Ascending aorta (tissue), 2 donors: Measurements from ENCODE around the gene GSTA4. TPM values are rescaled to one million over a fixed set of nuclear protein-coding genes. Genes with fewer than 3 reads are reported as not detected.
A peak's percentile ranks its signal among the peaks of the same experiment; 100 is the strongest.

Experiments used
- DNase-seq, 2 donors: peaks; one replicate each; pipeline ENCODE4 v3.0.0-alpha.2; 2019; ENCODE audit warnings: low spot score in 2 of 2
- H3K27ac ChIP-seq, 2 donors: fragments of 200-600 bp; sonication (generic); one replicate each; pipeline ENCODE4 v1.5.1; 2016 to 2017; ENCODE audit warnings: mild to moderate bottlenecking in 1 of 2
- H3K27me3 ChIP-seq: fragments of 200-600 bp; sonication (generic); one replicate; pipeline ENCODE4 v1.5.1; 2017
- H3K36me3 ChIP-seq, 2 donors: fragments of 200-600 bp; sonication (generic); one replicate each; pipeline ENCODE4 v1.5.1; 2016
- H3K4me1 ChIP-seq, 2 donors: fragments of 200-600 bp; sonication (generic); one replicate each; pipeline ENCODE4 v1.5.1; 2016 to 2017; ENCODE audit warnings: mild to moderate bottlenecking in 1 of 2
- H3K4me3 ChIP-seq, 2 donors: fragments of 200-600 bp; sonication (generic); one replicate each; pipeline ENCODE4 v1.5.1; 2016 to 2017; ENCODE audit warnings: mild to moderate bottlenecking in 1 of 2
- H3K9me3 ChIP-seq, 2 donors: fragments of 200-600 bp; sonication (generic); one replicate each; pipeline ENCODE4 v1.5.1; 2016
- CTCF ChIP-seq, 3 experiments: fragments of 200-600 bp in 2 of 3; fragments of 450-650 bp in 1 of 3; sonication (generic) in 2 of 3; IDR thresholded peaks; one replicate each; pipeline ENCODE4 v1.5.1; 2016 to 2019; ENCODE audit warnings: antibody characterized with exemption in 3 of 3, mild to moderate bottlenecking in 1 of 3, moderate library complexity in 1 of 3
- intact Hi-C: fragments of 100-400 bp; cut with DNase I; formaldehyde crosslinking; loops from one replicate; pipeline ENCODE4 v1.15.1; 2023
- total RNA-seq: library from RNA; depleted of rRNA; stranded (reverse); fragments of >200 nt; gene quantifications from one replicate; pipeline ENCODE4 v1.1.0, GENCODE V29; 2016

The GSTA4 gene
- total RNA-seq, 1 donor from 2014 or later = 1.7 TPM

DNA sequence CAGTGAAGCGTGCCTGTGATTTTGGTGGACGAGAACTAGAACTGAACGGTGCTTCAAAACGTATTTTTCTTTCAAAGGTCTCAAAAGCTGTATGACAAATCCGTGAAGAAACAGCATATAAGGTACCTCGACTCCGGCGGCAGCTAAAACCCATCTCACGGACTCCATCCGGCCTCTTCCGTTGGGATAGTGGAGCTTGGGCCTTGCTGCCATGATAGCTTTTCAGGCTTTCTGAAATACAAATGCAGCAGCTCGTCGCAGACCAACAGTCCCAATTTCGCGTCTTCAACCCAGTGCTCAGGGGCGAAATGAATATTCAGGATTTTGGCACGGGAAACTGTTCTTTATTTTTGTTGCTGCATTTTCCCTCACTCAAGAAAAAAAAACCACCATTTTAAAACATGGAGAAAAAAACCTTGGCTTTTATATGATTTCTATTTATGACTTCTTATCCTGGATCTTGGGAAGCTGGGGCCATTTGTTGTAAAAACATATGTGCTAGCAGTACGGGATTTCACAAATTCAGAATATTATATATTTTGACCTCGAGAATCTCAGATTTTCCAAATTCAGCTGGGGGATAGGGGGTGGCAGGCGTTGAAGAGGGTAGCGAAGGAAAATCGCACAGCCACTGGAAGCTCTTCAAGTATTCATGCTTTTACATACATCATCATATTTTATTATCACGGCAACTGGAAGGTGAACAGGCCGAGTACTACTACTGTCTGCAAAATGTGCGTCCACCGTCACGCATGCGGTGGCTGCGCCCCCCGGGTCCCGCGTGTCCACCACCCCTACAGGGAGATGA lies 849 bp downstream of the GSTA4 start:
- intact Hi-C loops = loop anchor here (2.0 to 10.0 kb wide), 10 partner anchors 322 to 661 kb away; partner anchors contain the start of genes EFHC1, ELOVL5, TMEM14A and TRAM2
- TF ChIP-seq CTCF (IDR thresholded peaks at IDR 0.05) = no peak
- peak overlapping the region; percentile 67 to 95 for H3K4me3 ChIP-seq
- H3K4me1 ChIP-seq = peaks cover 0 to 24% of the 10 kb centered on the region in 2 donors
- DNase-seq = peak in 1 of 2 donors; percentile 67
- H3K27me3 ChIP-seq = no peaks in the 10 kb centered on the region
- H3K27ac ChIP-seq = peak overlapping the region; percentile 94 to 96
- no peaks in the 10 kb centered on the region for H3K36me3 ChIP-seq
- no peaks in the 10 kb centered on the region for H3K9me3 ChIP-seq

DNA sequence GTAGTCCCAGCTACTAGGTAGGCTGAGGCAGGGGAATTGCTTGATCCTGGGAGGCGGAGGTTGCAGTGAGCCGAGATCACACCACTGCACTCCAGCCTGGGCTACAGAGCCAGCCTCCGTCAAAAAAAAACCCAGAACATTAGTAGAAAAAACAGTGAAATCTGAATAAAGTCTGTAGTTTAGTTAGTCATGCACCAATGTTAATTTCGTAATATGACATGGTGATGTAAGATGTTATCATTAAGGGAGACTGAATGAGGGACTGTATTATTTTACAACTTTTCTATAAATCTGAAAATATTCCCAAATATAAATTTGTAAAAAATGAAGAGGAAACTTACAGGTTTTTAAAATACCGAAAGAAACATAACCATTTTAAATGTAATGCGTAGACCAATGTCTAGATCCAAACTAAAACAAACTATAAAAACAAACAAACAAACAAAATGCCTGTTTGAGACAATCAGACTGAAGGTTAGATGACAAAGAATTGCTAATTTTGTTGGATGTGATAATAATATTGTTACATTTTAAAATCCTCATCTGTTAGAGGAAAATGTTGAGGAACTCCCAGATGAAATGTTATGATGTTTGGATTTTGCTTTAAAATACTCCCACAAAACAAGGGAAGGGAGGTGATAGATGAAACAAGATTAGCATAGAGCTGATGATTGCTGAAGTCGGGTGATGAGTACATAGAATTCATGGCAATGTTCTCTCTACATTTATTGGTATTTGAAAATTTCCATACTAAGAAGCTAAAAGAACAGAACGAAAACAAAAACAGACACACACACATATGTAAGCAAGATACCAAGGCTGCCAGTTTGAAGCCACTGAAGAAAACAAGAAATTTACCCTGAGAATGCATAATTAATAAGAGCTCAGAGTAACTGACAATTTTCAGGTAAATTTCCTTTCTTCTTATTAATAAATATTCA lies 1.8 kb downstream of the GSTA4 start:
- no peaks in the 10 kb centered on the region for H3K9me3 ChIP-seq
- H3K4me3 ChIP-seq = peak overlapping the region; percentile 67 to 95
- H3K27ac ChIP-seq = peak overlapping the region; percentile 94 to 96
- intact Hi-C loops = loop anchor here (2.0 to 10.0 kb wide), 9 partner anchors 268 to 662 kb away; partner anchors contain the start of genes EFHC1, TMEM14A and TRAM2
- DNase-seq = no peak
- peaks cover 0 to 24% of the 10 kb centered on the region in 2 donors for H3K4me1 ChIP-seq
- H3K27me3 ChIP-seq = no peaks in the 10 kb centered on the region
- no peaks in the 10 kb centered on the region for H3K36me3 ChIP-seq
- TF ChIP-seq CTCF (IDR thresholded peaks at IDR 0.05) = no peak

DNA sequence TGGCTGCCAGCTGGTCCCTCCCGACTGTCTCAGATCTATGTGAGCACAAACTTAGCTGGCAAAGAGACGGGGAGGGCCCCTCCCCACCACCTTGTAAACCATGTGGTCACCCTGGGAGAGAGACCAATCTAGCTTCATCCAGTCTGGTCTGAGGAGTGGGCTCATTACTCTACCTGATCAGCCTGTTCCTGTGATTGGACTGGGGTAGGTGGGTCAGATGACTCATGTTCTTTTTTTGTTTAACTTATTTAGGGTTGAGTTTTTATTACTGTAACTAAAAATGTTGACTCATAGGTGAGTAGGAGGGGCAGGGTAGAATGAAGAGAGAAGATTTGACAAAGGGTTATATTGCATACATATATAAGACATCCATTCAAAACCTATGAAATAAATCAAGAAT lies 4.7 kb downstream of the GSTA4 start:
- peak overlapping the region in 1 of 2 donors; percentile 42 for H3K27ac ChIP-seq
- intact Hi-C loops = loop anchor here (5.0 to 10.0 kb wide), 8 partner anchors 318 to 664 kb away; partner anchors contain the start of genes EFHC1, TMEM14A and TRAM2
- H3K4me3 ChIP-seq = no peak overlapping the region
- no peaks in the 10 kb centered on the region for H3K9me3 ChIP-seq
- no peak for DNase-seq
- TF ChIP-seq CTCF (IDR thresholded peaks at IDR 0.05) = no peak
- peaks cover 0 to 18% of the 10 kb centered on the region in 2 donors for H3K4me1 ChIP-seq
- H3K36me3 ChIP-seq = peaks cover 0 to 1% of the 10 kb centered on the region in 2 donors
- no peaks in the 10 kb centered on the region for H3K27me3 ChIP-seq

- Histone ChIP-seq H3K27ac (no peak overlapping the region), H3K4me3 (no peak overlapping the region), H3K36me3 (peaks cover 7 to 34% of the 10 kb centered on the region in 2 donors), H3K9me3 (no peaks in the 10 kb centered on the region), H3K27me3 (no peaks in the 10 kb centered on the region), H3K4me1 (no peaks in the 10 kb centered on the region)
- intact Hi-C loops = no loop called here
- no peak for DNase-seq
- TF ChIP-seq CTCF (IDR thresholded peaks at IDR 0.05) = no peak
Observed at GRCh38 chr6:52985228-52985627, 9.9 kb downstream of the GSTA4 start.

DNA sequence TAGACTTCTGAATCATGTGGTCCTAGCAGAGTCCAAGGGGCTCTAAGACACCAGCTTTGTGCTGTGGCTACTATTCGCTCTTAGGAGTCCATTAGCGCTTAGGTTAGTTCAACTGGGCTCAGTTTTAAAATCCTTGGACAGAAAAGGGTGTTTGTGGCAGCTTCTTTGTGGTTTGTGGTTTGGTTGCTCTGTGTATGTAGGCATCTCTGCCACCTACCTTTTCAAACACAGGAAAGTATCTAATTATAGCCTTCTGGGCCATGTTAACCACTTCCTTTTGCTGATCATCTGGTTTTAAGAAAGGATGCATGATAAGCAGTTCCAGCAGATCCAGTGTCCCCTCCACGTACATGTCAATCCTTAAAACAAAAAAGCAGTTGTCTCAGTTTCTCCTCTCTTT lies 10.8 kb downstream of the GSTA4 start:
- Histone ChIP-seq H3K9me3 (no peaks in the 10 kb centered on the region), H3K4me1 (no peaks in the 10 kb centered on the region), H3K27ac (no peak overlapping the region), H3K36me3 (peaks cover 7 to 34% of the 10 kb centered on the region in 2 donors), H3K27me3 (no peaks in the 10 kb centered on the region), H3K4me3 (no peak overlapping the region)
- intact Hi-C loops = no loop called here
- TF ChIP-seq CTCF (IDR thresholded peaks at IDR 0.05) = no peak
- no peak for DNase-seq
